Vagina (tissue), 2 donors: Measurements from ENCODE around the gene MYOF.

ENCODE experiments used
- POLR2A ChIP-seq, 2 donors: fragments of 450-650 bp; IDR thresholded peaks; one replicate each; pipeline ENCODE4 v1.6.1; 2017; ENCODE audit warnings: antibody characterized with exemption in 2 of 2, mild to moderate bottlenecking in 2 of 2, moderate library complexity in 2 of 2
- TF ChIP-seq, protein P1 (sequence below), 3 experiments: fragments of 450-650 bp in 2 of 3; fragments of 200-600 bp in 1 of 3; sonication (generic) in 1 of 3; IDR thresholded peaks; one replicate each; pipeline ENCODE4 v1.5.1; 2017 to 2019; ENCODE audit warnings: antibody characterized with exemption in 3 of 3, mild to moderate bottlenecking in 2 of 3, moderate library complexity in 2 of 3

GRCh38 chr10:93408783-93409182 lies 73.4 kb downstream of the MYOF start:
- TF ChIP-seq, protein P1, sequence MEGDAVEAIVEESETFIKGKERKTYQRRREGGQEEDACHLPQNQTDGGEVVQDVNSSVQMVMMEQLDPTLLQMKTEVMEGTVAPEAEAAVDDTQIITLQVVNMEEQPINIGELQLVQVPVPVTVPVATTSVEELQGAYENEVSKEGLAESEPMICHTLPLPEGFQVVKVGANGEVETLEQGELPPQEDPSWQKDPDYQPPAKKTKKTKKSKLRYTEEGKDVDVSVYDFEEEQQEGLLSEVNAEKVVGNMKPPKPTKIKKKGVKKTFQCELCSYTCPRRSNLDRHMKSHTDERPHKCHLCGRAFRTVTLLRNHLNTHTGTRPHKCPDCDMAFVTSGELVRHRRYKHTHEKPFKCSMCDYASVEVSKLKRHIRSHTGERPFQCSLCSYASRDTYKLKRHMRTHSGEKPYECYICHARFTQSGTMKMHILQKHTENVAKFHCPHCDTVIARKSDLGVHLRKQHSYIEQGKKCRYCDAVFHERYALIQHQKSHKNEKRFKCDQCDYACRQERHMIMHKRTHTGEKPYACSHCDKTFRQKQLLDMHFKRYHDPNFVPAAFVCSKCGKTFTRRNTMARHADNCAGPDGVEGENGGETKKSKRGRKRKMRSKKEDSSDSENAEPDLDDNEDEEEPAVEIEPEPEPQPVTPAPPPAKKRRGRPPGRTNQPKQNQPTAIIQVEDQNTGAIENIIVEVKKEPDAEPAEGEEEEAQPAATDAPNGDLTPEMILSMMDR (IDR thresholded peaks at IDR 0.05), result no peak
- no peak for TF ChIP-seq POLR2A (IDR thresholded peaks at IDR 0.05)
